ENCODE measurements around the gene MGAT4B. TPM values are rescaled to one million over a fixed set of nuclear protein-coding genes. Genes with fewer than 3 reads are reported as not detected.

The MGAT4B gene
- polyA plus RNA-seq, 1 donor from 2014 or later: 12.0 TPM

Other genes with a start within 250 kb of the MGAT4B start
- gene HNRNPH1, start 183.2 kb downstream of the MGAT4B start, polyA plus RNA-seq: 116 TPM
- 0.64 TPM for gene CBY3, start 125.8 kb downstream of the MGAT4B start, polyA plus RNA-seq
- 147 TPM for gene CANX, start 107.9 kb downstream of the MGAT4B start, polyA plus RNA-seq
- 4.7 TPM for gene MAML1, start 74.0 kb downstream of the MGAT4B start, polyA plus RNA-seq
- 0.80 TPM for gene LTC4S, start 12.9 kb downstream of the MGAT4B start, polyA plus RNA-seq
- gene SQSTM1, start 14.0 kb upstream of the MGAT4B start, polyA plus RNA-seq: 225 TPM
- gene MRNIP, start 52.0 kb upstream of the MGAT4B start, polyA plus RNA-seq: 26.2 TPM
- gene TBC1D9B, start 101.0 kb upstream of the MGAT4B start, polyA plus RNA-seq: 57.2 TPM

Measured in IgD-negative memory B cell (primary cell).